Duodenal mucosa (tissue), 2 donors: Measurements from ENCODE around the gene FAR1.
"Not testable (repeated sequence)": the region's sequence is repeated elsewhere in the genome, so short reads cannot be mapped to it uniquely, and the experiment has no call there.

Source experiments
- H3K27ac ChIP-seq: one replicate; pipeline ENCODE4 v1.7.0; 2013; ENCODE audit warnings: low read depth, low read length
- H3K27me3 ChIP-seq, 2 donors: one replicate each; pipeline ENCODE4 v1.7.0; 2013; ENCODE audit warnings: low read length in 2 of 2, control low read depth in 1 of 2; ENCODE audit not compliant: insufficient read depth in 2 of 2, control insufficient read depth in 1 of 2
- H3K36me3 ChIP-seq, 2 donors: one replicate each; pipeline ENCODE4 v1.7.0; 2013; ENCODE audit warnings: low read length in 2 of 2, control low read depth in 1 of 2; ENCODE audit not compliant: insufficient read depth in 2 of 2, control insufficient read depth in 1 of 2
- H3K4me1 ChIP-seq, 2 donors: one replicate each; pipeline ENCODE4 v1.7.0; 2013; ENCODE audit warnings: low read length in 2 of 2, control low read depth in 1 of 2; ENCODE audit not compliant: insufficient read depth in 2 of 2, control insufficient read depth in 1 of 2
- H3K4me3 ChIP-seq, 2 donors: one replicate each; pipeline ENCODE4 v1.7.0; 2013; ENCODE audit warnings: low read length in 2 of 2, low read depth in 1 of 2
- H3K9ac ChIP-seq, 2 donors: one replicate each; pipeline ENCODE4 v1.7.0; 2013; ENCODE audit warnings: low read length in 2 of 2, low read depth in 1 of 2
- H3K9me3 ChIP-seq, 2 donors: one replicate each; pipeline ENCODE4 v1.7.0; 2013; ENCODE audit warnings: low read length in 2 of 2, control low read depth in 1 of 2; ENCODE audit not compliant: control insufficient read depth in 1 of 2

The FAR1 gene

GRCh38 chr11:13647391-13647790 is 21.1 kb upstream of the FAR1 start:
- H3K9ac ChIP-seq: no peak overlapping the region
- H3K4me3 ChIP-seq: no peak overlapping the region
- peaks cover 0 to 3% of the 10 kb centered on the region in 2 donors for H3K27me3 ChIP-seq
- H3K4me1 ChIP-seq: no peaks in the 10 kb centered on the region
- H3K27ac ChIP-seq: no peak overlapping the region
- no peaks in the 10 kb centered on the region for H3K36me3 ChIP-seq
- H3K9me3 ChIP-seq: no peaks in the 10 kb centered on the region

DNA sequence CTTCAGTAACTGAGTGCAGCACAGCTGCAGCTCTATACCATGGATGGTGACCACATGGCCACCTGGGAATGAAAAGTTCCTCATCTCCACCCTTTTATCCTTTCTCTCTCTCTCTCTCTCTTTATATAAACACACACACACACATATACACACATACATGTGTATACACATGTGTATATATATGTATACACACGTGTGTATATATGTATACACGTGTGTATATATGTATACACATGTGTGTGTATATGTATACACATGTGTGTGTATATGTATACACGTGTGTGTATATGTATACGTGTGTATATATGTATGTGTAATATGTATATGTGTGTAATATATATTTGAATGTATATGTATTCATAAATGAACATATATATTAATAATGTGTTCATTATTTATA is 18.8 kb upstream of the FAR1 start:
- H3K4me3 ChIP-seq: no peak overlapping the region
- no peak overlapping the region for H3K27ac ChIP-seq
- peaks cover 0 to 3% of the 10 kb centered on the region in 2 donors for H3K27me3 ChIP-seq
- no peak overlapping the region for H3K9ac ChIP-seq
- no peaks in the 10 kb centered on the region for H3K36me3 ChIP-seq
- no peaks in the 10 kb centered on the region for H3K9me3 ChIP-seq
- no peaks in the 10 kb centered on the region for H3K4me1 ChIP-seq

DNA sequence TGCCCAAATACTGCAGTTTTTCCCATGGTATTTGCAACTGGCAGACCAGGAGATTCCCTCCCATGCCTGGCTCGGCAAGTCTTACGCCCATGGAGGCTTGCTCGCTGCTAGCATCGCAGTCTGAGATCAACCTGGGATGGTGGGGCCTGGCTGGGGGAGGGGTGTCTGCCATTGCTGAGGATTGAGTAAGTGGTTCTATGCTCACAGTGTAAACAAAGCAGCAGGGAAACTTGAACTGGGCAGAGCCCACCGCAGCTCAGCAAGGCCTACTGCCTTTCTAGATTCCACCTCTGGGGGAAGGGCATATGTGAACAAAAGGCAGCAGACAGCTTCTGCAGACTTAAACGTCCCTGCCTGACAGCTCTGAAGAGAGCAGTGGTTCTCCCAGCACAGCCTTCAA is 17.0 kb upstream of the FAR1 start:
- H3K4me3 ChIP-seq, H3K4me1 ChIP-seq, H3K27me3 ChIP-seq, H3K9me3 ChIP-seq, H3K9ac ChIP-seq, H3K36me3 ChIP-seq, H3K27ac ChIP-seq: not testable (repeated sequence)

- Histone ChIP-seq H3K4me1 (no peaks in the 10 kb centered on the region), H3K4me3 (no peak overlapping the region), H3K9me3 (peaks cover 9 to 10% of the 10 kb centered on the region in 2 donors), H3K27ac (no peak overlapping the region), H3K9ac (no peak overlapping the region), H3K36me3 (no peaks in the 10 kb centered on the region), H3K27me3 (no peaks in the 10 kb centered on the region)
Measured at GRCh38 chr11:13661074-13661623, 7.3 kb upstream of the FAR1 start.

GRCh38 chr11:13663631-13664071 is 4.8 kb upstream of the FAR1 start:
- peaks cover 3 to 7% of the 10 kb centered on the region in 2 donors for H3K4me1 ChIP-seq

DNA sequence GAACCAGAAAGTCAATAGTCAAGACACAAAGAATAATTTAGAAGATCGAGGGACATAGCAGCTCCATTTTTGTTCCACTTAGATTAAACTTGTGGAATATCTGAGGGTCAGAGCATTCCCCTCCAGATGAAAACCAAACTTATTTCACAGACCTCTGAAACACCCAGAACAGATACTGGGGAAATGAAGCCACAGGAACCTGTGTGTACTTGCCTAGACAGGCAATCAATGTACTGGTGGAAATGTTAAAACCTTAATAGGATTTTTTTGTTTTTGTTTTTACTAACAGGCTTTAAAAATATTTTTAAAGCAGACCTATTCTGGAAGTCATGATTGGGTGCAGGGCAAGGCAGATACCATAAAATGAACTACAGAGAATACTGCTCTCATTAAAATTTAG is 4.1 kb upstream of the FAR1 start:
- no peak overlapping the region for H3K4me3 ChIP-seq
- no peak overlapping the region for H3K9ac ChIP-seq
- H3K4me1 ChIP-seq: peaks cover 6 to 7% of the 10 kb centered on the region in 2 donors
- H3K36me3 ChIP-seq: no peaks in the 10 kb centered on the region
- H3K27me3 ChIP-seq: no peaks in the 10 kb centered on the region
- peaks cover 5 to 7% of the 10 kb centered on the region in 2 donors for H3K9me3 ChIP-seq
- H3K27ac ChIP-seq: no peak overlapping the region

More at GRCh38 chr11:13663631-13664071, 4.8 kb upstream of the FAR1 start:
- peaks cover 9 to 10% of the 10 kb centered on the region in 2 donors for H3K9me3 ChIP-seq
- no peaks in the 10 kb centered on the region for H3K36me3 ChIP-seq
- H3K4me3 ChIP-seq: no peak overlapping the region
- H3K27me3 ChIP-seq: no peaks in the 10 kb centered on the region
- no peak overlapping the region for H3K27ac ChIP-seq
- no peak overlapping the region for H3K9ac ChIP-seq

DNA sequence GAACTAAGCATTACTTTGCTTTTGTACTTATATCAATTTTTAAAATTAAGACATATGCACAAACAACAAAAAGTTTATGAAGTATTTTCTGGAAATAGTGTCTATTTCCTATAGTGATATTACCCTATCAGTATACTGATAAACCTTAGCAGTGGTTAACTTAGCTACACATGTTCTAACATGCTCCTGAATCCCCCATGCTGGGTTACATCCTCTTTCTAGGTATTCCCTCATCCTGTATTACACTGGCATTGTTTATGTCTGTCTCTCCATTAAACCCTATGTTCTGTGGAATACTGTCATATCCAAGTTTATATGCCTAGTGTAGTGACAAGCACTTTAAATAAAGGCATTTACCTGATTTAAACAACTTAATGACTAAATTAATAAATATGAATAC is 1.8 kb upstream of the FAR1 start:
- H3K9ac ChIP-seq: no peak overlapping the region
- H3K4me3 ChIP-seq: no peak overlapping the region
- peaks cover 16 to 18% of the 10 kb centered on the region in 2 donors for H3K4me1 ChIP-seq
- no peaks in the 10 kb centered on the region for H3K27me3 ChIP-seq
- no peaks in the 10 kb centered on the region for H3K9me3 ChIP-seq
- H3K36me3 ChIP-seq: no peaks in the 10 kb centered on the region
- no peak overlapping the region for H3K27ac ChIP-seq

GRCh38 chr11:13667245-13667644 is 1.2 kb upstream of the FAR1 start:
- Histone ChIP-seq H3K4me1 (peaks cover 16 to 22% of the 10 kb centered on the region in 2 donors), H3K36me3 (no peaks in the 10 kb centered on the region), H3K9me3 (no peaks in the 10 kb centered on the region), H3K27ac (no peak overlapping the region), H3K27me3 (no peaks in the 10 kb centered on the region), H3K9ac (no peak overlapping the region), H3K4me3 (peak overlapping the region; percentile 74 to 94)

DNA sequence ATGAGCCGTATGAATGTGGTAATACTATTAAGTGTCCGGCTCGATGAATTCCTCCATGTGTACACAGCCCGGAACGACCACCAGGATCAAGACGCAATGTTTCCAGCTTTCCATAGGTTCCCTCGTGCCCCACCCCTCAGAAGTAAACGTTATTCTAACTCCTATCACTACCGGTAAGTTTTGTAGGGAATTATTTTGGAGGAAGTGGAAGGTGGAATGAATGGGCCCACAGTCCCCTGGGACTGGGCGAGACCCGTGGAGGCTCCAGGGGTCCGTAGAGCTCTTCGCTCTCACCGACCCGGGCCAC is 720 bp upstream of the FAR1 start:
- peak overlapping the region; percentile 74 to 94 for H3K4me3 ChIP-seq
- peak overlapping the region; percentile 62 to 92 for H3K9ac ChIP-seq
- H3K36me3 ChIP-seq: no peaks in the 10 kb centered on the region
- H3K4me1 ChIP-seq: peaks cover 16 to 26% of the 10 kb centered on the region in 2 donors
- peak overlapping the region; percentile 62 for H3K27ac ChIP-seq
- no peaks in the 10 kb centered on the region for H3K9me3 ChIP-seq
- no peaks in the 10 kb centered on the region for H3K27me3 ChIP-seq

GRCh38 chr11:13668957-13669521 is 571 bp downstream of the FAR1 start:
- peak overlapping the region; percentile 83 for H3K27ac ChIP-seq
- H3K4me1 ChIP-seq: peaks cover 16 to 33% of the 10 kb centered on the region in 2 donors
- H3K4me3 ChIP-seq: peak overlapping the region; percentile 74 to 80
- H3K9me3 ChIP-seq: no peaks in the 10 kb centered on the region
- H3K36me3 ChIP-seq: no peaks in the 10 kb centered on the region
- no peaks in the 10 kb centered on the region for H3K27me3 ChIP-seq
- H3K9ac ChIP-seq: peak overlapping the region; percentile 69 to 74
